NB4 (cell line): ENCODE results near the gene CWC22.
A peak's percentile ranks its signal among the peaks of the same experiment; 100 is the strongest.
"Not testable (repeated sequence)": the region's sequence is repeated elsewhere in the genome, so short reads cannot be mapped to it uniquely, and the experiment has no call there.

ENCODE experiments used
- DNase-seq: peaks from one replicate; pipeline ENCODE4 v3.0.0; 2010; ENCODE audit warnings: low read depth
- H3K4me3 ChIP-seq: one replicate; pipeline ENCODE4 v1.5.1; 2011; ENCODE audit warnings: mild to moderate bottlenecking, low read depth, low read length, moderate library complexity
- MYC ChIP-seq: IDR thresholded peaks from 2 replicates; pipeline ENCODE4 v1.6.1; 2011; ENCODE audit warnings: low read depth, low read length
- POLR2A ChIP-seq: IDR thresholded peaks from 2 replicates; pipeline ENCODE4 v1.6.1; 2011; ENCODE audit warnings: mild to moderate bottlenecking; ENCODE audit not compliant: insufficient read length; ENCODE audit errors: extremely low read depth
- TF ChIP-seq, protein P1 (sequence below): IDR thresholded peaks from 2 replicates; pipeline ENCODE4 v1.6.1; 2011; ENCODE audit warnings: low read depth, low read length
- TF ChIP-seq, protein P2 (sequence below): IDR thresholded peaks from one replicate; pipeline ENCODE4 v1.5.1; 2012; ENCODE audit warnings: low read depth, low read length

Gene CWC22

DNA sequence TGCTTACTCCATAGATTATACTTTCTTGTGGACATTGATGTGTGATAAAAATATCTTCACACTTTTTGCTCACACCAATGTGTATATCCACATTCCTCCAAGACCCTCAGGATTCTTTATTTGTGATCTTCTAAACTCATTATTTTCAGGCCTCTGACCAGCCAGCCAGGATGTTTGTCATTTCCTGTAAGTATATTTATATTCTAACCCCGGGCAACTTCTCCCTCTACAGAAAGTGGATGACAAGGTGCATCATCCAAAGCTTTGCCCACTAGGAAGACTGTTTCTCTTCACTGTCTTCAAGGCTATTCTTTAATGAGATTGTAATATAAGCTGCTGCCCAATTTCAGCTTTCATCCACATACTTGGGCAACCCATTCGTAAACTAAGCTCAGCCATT lies 3.6 kb upstream of the CWC22 start:
- peak; percentile 29 for DNase-seq
- H3K4me3 ChIP-seq: no peak overlapping the region
- TF ChIP-seq, protein P1, sequence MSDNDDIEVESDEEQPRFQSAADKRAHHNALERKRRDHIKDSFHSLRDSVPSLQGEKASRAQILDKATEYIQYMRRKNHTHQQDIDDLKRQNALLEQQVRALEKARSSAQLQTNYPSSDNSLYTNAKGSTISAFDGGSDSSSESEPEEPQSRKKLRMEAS: no peak
- no peak for TF ChIP-seq MYC
- no peak for TF ChIP-seq POLR2A
- TF ChIP-seq, protein P2, sequence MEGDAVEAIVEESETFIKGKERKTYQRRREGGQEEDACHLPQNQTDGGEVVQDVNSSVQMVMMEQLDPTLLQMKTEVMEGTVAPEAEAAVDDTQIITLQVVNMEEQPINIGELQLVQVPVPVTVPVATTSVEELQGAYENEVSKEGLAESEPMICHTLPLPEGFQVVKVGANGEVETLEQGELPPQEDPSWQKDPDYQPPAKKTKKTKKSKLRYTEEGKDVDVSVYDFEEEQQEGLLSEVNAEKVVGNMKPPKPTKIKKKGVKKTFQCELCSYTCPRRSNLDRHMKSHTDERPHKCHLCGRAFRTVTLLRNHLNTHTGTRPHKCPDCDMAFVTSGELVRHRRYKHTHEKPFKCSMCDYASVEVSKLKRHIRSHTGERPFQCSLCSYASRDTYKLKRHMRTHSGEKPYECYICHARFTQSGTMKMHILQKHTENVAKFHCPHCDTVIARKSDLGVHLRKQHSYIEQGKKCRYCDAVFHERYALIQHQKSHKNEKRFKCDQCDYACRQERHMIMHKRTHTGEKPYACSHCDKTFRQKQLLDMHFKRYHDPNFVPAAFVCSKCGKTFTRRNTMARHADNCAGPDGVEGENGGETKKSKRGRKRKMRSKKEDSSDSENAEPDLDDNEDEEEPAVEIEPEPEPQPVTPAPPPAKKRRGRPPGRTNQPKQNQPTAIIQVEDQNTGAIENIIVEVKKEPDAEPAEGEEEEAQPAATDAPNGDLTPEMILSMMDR: no peak

DNA sequence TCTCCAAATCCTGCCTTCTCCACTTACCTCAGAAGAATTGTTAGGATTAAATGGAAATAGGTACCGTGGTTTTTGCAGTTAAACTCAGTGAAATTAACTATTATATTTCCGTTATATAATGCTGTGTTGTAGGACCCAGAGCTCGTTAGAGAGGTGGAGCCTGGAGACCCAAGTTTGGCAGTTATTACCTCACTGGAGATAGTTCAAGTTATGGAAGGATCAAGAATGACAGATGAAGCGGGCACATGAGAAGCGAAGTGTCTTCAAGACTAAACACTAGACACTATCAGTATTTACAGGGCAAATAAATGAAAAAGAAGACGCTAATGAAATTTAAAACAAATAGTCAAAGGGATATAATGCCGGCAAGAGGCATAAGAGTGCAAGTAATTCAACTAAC lies 866 bp downstream of the CWC22 start:
- DNase-seq: peak; percentile 50
- peak overlapping the region; percentile 97 for H3K4me3 ChIP-seq
- TF ChIP-seq POLR2A (no peak), MYC (no peak)
- TF ChIP-seq, protein P1: no peak
- TF ChIP-seq, protein P2: no peak

DNA sequence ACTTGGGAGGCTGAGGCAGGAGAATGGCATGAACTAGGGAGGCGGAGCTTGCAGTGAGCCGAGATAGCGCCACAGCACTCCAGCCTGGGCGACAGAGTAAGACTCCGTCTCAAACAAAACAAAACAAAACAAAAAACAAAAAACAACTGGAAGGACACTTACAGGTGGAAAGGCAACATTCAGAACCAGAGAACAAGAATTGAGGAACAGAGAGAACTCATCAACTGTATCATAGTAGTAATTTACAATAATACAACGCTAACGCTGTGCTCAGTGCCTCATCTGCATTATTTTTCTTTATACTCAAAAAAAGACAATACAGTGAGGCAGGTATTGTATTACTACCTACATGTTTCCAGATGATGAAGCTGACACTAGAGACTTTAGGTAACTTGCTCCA lies 1.6 kb downstream of the CWC22 start:
- peak overlapping the region; percentile 97 for H3K4me3 ChIP-seq
- not testable (repeated sequence) for DNase-seq

DNA sequence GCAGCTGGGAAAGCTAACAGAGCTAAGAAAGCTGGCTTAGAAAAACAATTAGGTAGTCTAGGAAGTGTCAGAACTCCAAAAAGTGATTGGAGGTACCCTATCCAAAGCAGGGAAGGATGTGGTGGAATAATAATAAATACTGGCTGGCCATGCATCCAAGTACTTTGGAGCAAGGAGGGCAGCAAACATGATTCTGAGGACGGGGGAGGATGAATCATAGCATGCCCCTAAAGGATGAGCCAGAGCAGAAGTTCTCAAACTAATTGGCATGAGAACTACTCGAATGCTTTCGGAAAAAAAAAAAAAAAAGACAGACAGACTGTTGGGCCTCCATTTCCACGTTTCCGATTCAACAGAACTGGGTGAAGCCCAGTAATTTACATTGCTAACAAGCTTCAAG lies 2.4 kb downstream of the CWC22 start:
- no peak for DNase-seq
- TF ChIP-seq POLR2A: no peak
- TF ChIP-seq MYC: no peak
- TF ChIP-seq, protein P2: no peak
- TF ChIP-seq, protein P1: no peak
- H3K4me3 ChIP-seq: no peak overlapping the region

DNA sequence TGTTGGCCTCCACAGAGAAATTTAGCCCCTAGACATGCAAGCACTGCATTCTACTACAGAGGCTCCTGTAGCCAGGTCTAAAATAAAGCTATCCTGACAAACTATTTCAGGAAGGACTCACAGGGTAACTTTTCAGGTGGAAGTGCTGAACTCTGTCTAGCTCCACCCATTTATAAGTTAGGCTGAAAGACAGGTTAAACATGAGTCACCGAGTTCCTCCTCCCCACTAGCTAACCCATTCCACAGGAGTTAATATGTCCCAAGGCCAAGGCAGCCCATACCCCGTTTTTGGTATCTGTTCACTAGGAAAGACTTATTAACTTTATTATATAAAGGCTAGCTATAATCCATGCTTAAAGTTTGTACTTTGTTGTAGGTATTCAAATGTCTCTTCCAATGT lies 3.5 kb downstream of the CWC22 start:
- H3K4me3 ChIP-seq: no peak overlapping the region
- TF ChIP-seq POLR2A: no peak
- TF ChIP-seq, protein P1: no peak
- TF ChIP-seq MYC: no peak
- no peak for DNase-seq

DNA sequence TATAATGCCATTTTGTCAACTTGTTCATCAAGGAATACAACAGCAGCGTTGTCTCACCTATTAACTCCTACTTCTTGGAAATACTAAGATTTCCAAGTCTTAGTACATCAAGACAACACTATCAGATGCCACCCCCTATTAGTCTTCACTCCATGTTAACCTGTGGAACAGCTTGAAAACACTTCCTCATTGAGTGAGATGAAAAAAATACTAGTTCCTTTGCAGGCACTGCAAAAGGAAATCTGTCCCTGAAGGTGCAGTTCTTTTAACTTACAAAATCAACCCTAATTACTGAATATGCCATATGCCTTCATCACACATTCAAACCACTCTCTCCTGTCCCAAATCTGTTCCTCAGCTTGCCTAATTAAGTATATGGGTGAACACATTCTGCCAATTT lies 4.0 kb downstream of the CWC22 start:
- no peak overlapping the region for H3K4me3 ChIP-seq
- DNase-seq: no peak
- TF ChIP-seq, protein P2: no peak
- TF ChIP-seq, protein P1: no peak
- TF ChIP-seq POLR2A (no peak), MYC (no peak)

DNA sequence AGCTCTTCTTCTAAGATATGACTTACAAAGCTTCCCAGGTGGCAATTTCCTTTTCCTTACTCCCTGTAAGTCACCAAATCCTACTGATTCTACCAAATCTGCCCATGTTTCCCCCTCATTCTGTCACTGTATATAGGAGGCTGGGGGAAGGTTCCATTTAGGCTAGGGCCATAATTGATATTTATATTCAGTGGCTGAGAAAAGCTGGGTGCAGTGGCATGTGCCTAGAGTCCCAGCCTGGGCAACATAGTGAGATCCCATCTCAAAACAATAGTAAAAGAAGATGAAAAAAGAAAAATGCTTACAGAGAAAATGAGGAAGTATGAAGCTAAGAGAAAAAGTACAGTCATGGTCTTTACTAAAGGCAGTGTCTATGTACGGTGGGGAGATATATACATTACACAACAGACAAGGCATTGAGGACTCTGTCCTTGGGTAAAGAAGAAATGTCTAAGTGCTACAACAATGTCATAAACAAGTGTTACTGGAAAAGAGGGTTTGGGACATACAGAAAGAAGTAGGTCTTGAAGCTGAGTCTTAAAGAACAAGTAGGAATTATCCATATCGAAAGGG lies 4.8 kb downstream of the CWC22 start:
- H3K4me3 ChIP-seq: no peak overlapping the region
- TF ChIP-seq, protein P1: no peak
- TF ChIP-seq POLR2A (no peak), MYC (no peak)
- TF ChIP-seq, protein P2: no peak
- DNase-seq: peak; percentile 41
